H1 (cell line): ENCODE measurements around the gene RABEPK. TPM values are rescaled to one million over a fixed set of nuclear protein-coding genes. Genes with fewer than 3 reads are reported as not detected.

Experiments
- CTCF ChIA-PET: fragments of 300-600 bp; sonication (Branson Sonifier 250); formaldehyde crosslinking; loops from one replicate; lab custom pipeline; 2021; ENCODE audit not compliant: partially characterized antibody; lab: Charles Lee
- POLR2A ChIA-PET: fragments of 300-600 bp; sonication (Branson Sonifier 250); formaldehyde crosslinking; loops from one replicate; lab custom pipeline; 2021; ENCODE audit warnings: inconsistent platforms; ENCODE audit not compliant: partially characterized antibody; lab: Charles Lee
- DNase-seq, 2 experiments: peaks; one replicate each; pipeline versions ENCODE4 v3.0.0 to v3.0.0-alpha.2; 2010 to 2022; ENCODE audit warnings: low spot score in 2 of 2, low read depth in 1 of 2, mixed read lengths in 1 of 2
- FAIRE-seq: peaks from 2 replicates; lab custom pipeline; 2011; peaks lifted over from hg19 to GRCh38; lab: Jason Lieb, UNC
- H2AFZ ChIP-seq: 2 replicates; pipeline ENCODE4 v1.8.1; 2012; ENCODE audit warnings: low read length, inconsistent platforms
- H2AK5ac ChIP-seq: 2 replicates; pipeline ENCODE4 v1.6.1; 2013; ENCODE audit warnings: low read depth, low read length
- H2BK120ac ChIP-seq: replicated peaks from 2 replicates; pipeline ENCODE3; 2013; ENCODE audit warnings: low read depth, low read length, inconsistent platforms
- H2BK12ac ChIP-seq: 2 replicates; pipeline ENCODE4 v1.6.1; 2013; ENCODE audit warnings: low read depth, low read length
- H2BK15ac ChIP-seq: 2 replicates; pipeline ENCODE4 v1.6.1; 2013; ENCODE audit warnings: low read length
- H2BK20ac ChIP-seq: 2 replicates; pipeline ENCODE4 v1.6.1; 2013; ENCODE audit warnings: low read length
- H2BK5ac ChIP-seq: 2 replicates; pipeline ENCODE4 v1.6.1; 2013; ENCODE audit warnings: low read depth, low read length
- H3K14ac ChIP-seq: 2 replicates; pipeline ENCODE4 v1.6.1; 2013; ENCODE audit warnings: inconsistent platforms; ENCODE audit not compliant: insufficient read length
- H3K18ac ChIP-seq: 2 replicates; pipeline ENCODE4 v1.6.1; 2013; ENCODE audit warnings: low read length; ENCODE audit errors: extremely low read depth
- H3K23ac ChIP-seq: 2 replicates; pipeline ENCODE4 v1.6.1; 2013; ENCODE audit warnings: inconsistent platforms; ENCODE audit not compliant: insufficient read length
- H3K23me2 ChIP-seq: 2 replicates; pipeline ENCODE4 v1.6.1; 2013; ENCODE audit warnings: low read depth, low read length
- H3K27ac ChIP-seq: 2 replicates; pipeline ENCODE4 v1.6.1; 2011; ENCODE audit warnings: low read depth, low read length, inconsistent platforms
- H3K27me3 ChIP-seq, 4 experiments: replicated peaks in 1 of 4; 1 replicate in 1 of 4; 2 replicates in 3 of 4; pipeline versions ENCODE4 v1.6.1 to v1.8.1; 2011 to 2013; ENCODE audit warnings: low read length in 3 of 4, mild to moderate bottlenecking in 3 of 4, inconsistent platforms in 2 of 4, mixed read lengths in 2 of 4, moderate library complexity in 1 of 4; ENCODE audit not compliant: control insufficient read depth in 3 of 4, insufficient read depth in 3 of 4; ENCODE audit errors: extremely low read depth in 1 of 4
- H3K36me3 ChIP-seq, 4 experiments: 2 replicates each; pipeline versions ENCODE4 v1.6.1 to v1.8.1; 2011 to 2013; ENCODE audit warnings: mild to moderate bottlenecking in 4 of 4, low read length in 3 of 4, moderate library complexity in 2 of 4, control low read depth in 1 of 4, inconsistent platforms in 1 of 4; ENCODE audit not compliant: insufficient read depth in 4 of 4, control insufficient read depth in 2 of 4
- H3K4ac ChIP-seq: replicated peaks from 2 replicates; pipeline ENCODE3; 2013; ENCODE audit warnings: low read length, low read depth, mixed read lengths, inconsistent platforms; ENCODE audit not compliant: insufficient read length
- H3K4me1 ChIP-seq, 4 experiments: replicated peaks in 1 of 4; 1 replicate in 1 of 4; 2 replicates in 3 of 4; pipeline versions ENCODE4 v1.6.1 to v1.8.1; 2011 to 2013; ENCODE audit warnings: low read length in 3 of 4, inconsistent platforms in 2 of 4, mixed read lengths in 1 of 4; ENCODE audit not compliant: insufficient read depth in 4 of 4, control insufficient read depth in 3 of 4
- H3K4me2 ChIP-seq, 2 experiments: 2 replicates each; pipeline versions ENCODE4 v1.6.1 to v1.8.1; 2011 to 2013; ENCODE audit warnings: low read depth in 2 of 2, low read length in 2 of 2, control low read depth in 1 of 2, inconsistent platforms in 1 of 2, mild to moderate bottlenecking in 1 of 2; ENCODE audit not compliant: insufficient read depth in 1 of 2
- H3K4me3 ChIP-seq, 4 experiments: fragments of 200-600, 300-600 bp in 1 of 4; sonication (generic), shearing (Covaris generic), sonication (Bioruptor Twin) in 1 of 4; 2 replicates each; pipeline versions ENCODE4 v1.5.1 to v1.8.1; 2011 to 2016; ENCODE audit warnings: low read length in 4 of 4, low read depth in 3 of 4, control low read depth in 2 of 4, inconsistent platforms in 2 of 4, mild to moderate bottlenecking in 2 of 4, mixed read lengths in 1 of 4, moderate library complexity in 1 of 4; ENCODE audit not compliant: insufficient read depth in 2 of 4; ENCODE audit errors: extremely low read depth in 1 of 4
- H3K56ac ChIP-seq: replicated peaks from 2 replicates; pipeline ENCODE3; 2013; ENCODE audit warnings: low read depth, mild to moderate bottlenecking, mixed read lengths, low read length, inconsistent platforms; ENCODE audit not compliant: insufficient read length
- H3K79me1 ChIP-seq: 2 replicates; pipeline ENCODE4 v1.6.1; 2013; ENCODE audit warnings: low read depth, low read length, control low read depth
- H3K79me2 ChIP-seq, 2 experiments: 2 replicates each; pipeline versions ENCODE4 v1.6.1 to v1.8.1; 2012 to 2013; ENCODE audit warnings: low read length in 2 of 2, mild to moderate bottlenecking in 2 of 2, inconsistent platforms in 1 of 2; ENCODE audit not compliant: insufficient read depth in 2 of 2, control insufficient read depth in 1 of 2
- H3K9ac ChIP-seq, 4 experiments: replicated peaks in 1 of 4; 1 replicate in 1 of 4; 2 replicates in 3 of 4; pipeline versions ENCODE4 v1.6.1 to v1.8.1; 2011 to 2013; ENCODE audit warnings: low read depth in 3 of 4, low read length in 3 of 4, control low read depth in 2 of 4, mild to moderate bottlenecking in 2 of 4, moderate library complexity in 2 of 4, inconsistent platforms in 1 of 4; ENCODE audit errors: extremely low read depth in 1 of 4
- H3K9me3 ChIP-seq, 2 experiments: 2 replicates each; pipeline versions ENCODE4 v1.6.1 to v1.8.1; 2012 to 2013; ENCODE audit warnings: mild to moderate bottlenecking in 2 of 2, moderate library complexity in 2 of 2, control low read depth in 1 of 2, inconsistent platforms in 1 of 2, low read depth in 1 of 2, low read length in 1 of 2, mixed read lengths in 1 of 2; ENCODE audit not compliant: insufficient read depth in 2 of 2
- H4K20me1 ChIP-seq, 2 experiments: replicated peaks in 1 of 2; 2 replicates each; pipeline versions ENCODE3 to v1.8.1; 2011 to 2013; ENCODE audit warnings: inconsistent platforms in 2 of 2, low read length in 2 of 2, mild to moderate bottlenecking in 1 of 2; ENCODE audit not compliant: insufficient read depth in 2 of 2, control insufficient read depth in 1 of 2
- H4K5ac ChIP-seq: 2 replicates; pipeline ENCODE4 v1.6.1; 2013; ENCODE audit warnings: low read length, low read depth, mixed read lengths, inconsistent platforms; ENCODE audit not compliant: insufficient read length
- H4K8ac ChIP-seq: 2 replicates; pipeline ENCODE4 v1.8.0; 2013; ENCODE audit warnings: mild to moderate bottlenecking, moderate library complexity, low read length, inconsistent platforms; ENCODE audit not compliant: insufficient read depth; ENCODE audit errors: extremely low read depth
- H4K91ac ChIP-seq: replicated peaks from 2 replicates; pipeline ENCODE3; 2013; ENCODE audit warnings: low read length, mixed read lengths, inconsistent platforms; ENCODE audit not compliant: insufficient read length
- CHD1 ChIP-seq: IDR thresholded peaks from 2 replicates; pipeline ENCODE4 v1.6.1; 2012; ENCODE audit warnings: low read depth, low read length, improper control_type of control experiment
- E2F6 ChIP-seq: IDR thresholded peaks from 2 replicates; pipeline ENCODE4 v1.6.1; 2012; ENCODE audit warnings: inconsistent platforms
- EP300 ChIP-seq, 2 experiments: IDR thresholded peaks; 1 replicate in 1 of 2; 2 replicates in 1 of 2; pipeline ENCODE4 v1.6.1; 2011 to 2012; ENCODE audit warnings: low read depth in 2 of 2, low read length in 2 of 2, mild to moderate bottlenecking in 2 of 2, borderline replicate concordance in 1 of 2, inconsistent platforms in 1 of 2, moderate library complexity in 1 of 2
- FOSL1 ChIP-seq: IDR thresholded peaks from 2 replicates; pipeline ENCODE4 v1.6.1; 2011; ENCODE audit warnings: mild to moderate bottlenecking, low read depth, low read length, moderate library complexity; ENCODE audit not compliant: insufficient read depth
- GABPA ChIP-seq: IDR thresholded peaks from 2 replicates; pipeline ENCODE4 v1.6.1; 2011; ENCODE audit warnings: mild to moderate bottlenecking, low read length, moderate library complexity, borderline replicate concordance; ENCODE audit not compliant: insufficient read depth
- KDM5A ChIP-seq: fragments of 200-600 bp; IDR thresholded peaks from 2 replicates; pipeline ENCODE4 v1.7.1; 2012; ENCODE audit warnings: mild to moderate bottlenecking, low read length, inconsistent platforms, mixed read lengths
- TCF12 ChIP-seq: IDR thresholded peaks from 2 replicates; pipeline ENCODE4 v1.6.1; 2011; ENCODE audit warnings: low read depth, mild to moderate bottlenecking, low read length
- WGBS, 2 experiments: shearing (Covaris generic) in 1 of 2; methylation state at CpG; one replicate each; pipeline versions ENCODE4 v1.1.6 to v1.1.7; 2013 to 2015; ENCODE audit warnings: low lambda C conversion rate in 2 of 2, mixed read lengths in 2 of 2, inconsistent platforms in 1 of 2, low coverage in 1 of 2, missing lambda C conversion rate in 1 of 2; ENCODE audit not compliant: insufficient replicate concordance in 2 of 2, insufficient coverage in 1 of 2, insufficient read length in 1 of 2; ENCODE audit errors: extremely low coverage in 1 of 2, missing lambda C conversion rate in 1 of 2; 5-methylcytosine and 5-hydroxymethylcytosine counted together
- polyA plus RNA-seq, 7 experiments: library from polyadenylated mRNA; depleted of rRNA in 3 of 7; stranded (reverse) in 5 of 7; unstranded in 2 of 7; fragments of >200 nt in 5 of 7; fragments of 200-250 nt in 2 of 7; gene quantifications; 1 replicate in 5 of 7; 2 replicates in 1 of 7; 4 replicates in 1 of 7; pipeline versions ENCODE4 v1.2.1 to v1.2.3, GENCODE V29; 2011 to 2013; ENCODE audit warnings: missing spikeins in 2 of 7, mixed read lengths in 2 of 7
- total RNA-seq: library from RNA; stranded (reverse); fragmentation: NEBNext Ultra II Directional; extraction: Animal tissue kit (Norgen Biotek cat#: 25700); gene quantifications from 2 replicates; pipeline ENCODE4 v1.2.1, GENCODE V29; 2021

Gene RABEPK
- total and polyA plus RNA-seq, 2 of the 8 experiments (the other 6 are each of a cell fraction or from before 2014, with no cell fraction given): 26.3 to 34.3 TPM

GRCh38 chr9:125183561-125183960, 16.8 kb upstream of the RABEPK start:
- peaks cover 11 to 12% of the 10 kb centered on the region in 2 experiments for H4K20me1 ChIP-seq

More at GRCh38 chr9:125183561-125183960, 16.8 kb upstream of the RABEPK start:
- H2AFZ ChIP-seq: no peak overlapping the region
- no peak overlapping the region for H3K23ac ChIP-seq
- CTCF ChIA-PET: no interaction called here
- no peaks in the 10 kb centered on the region for H3K27me3 ChIP-seq
- no peak overlapping the region for H3K4ac ChIP-seq
- 0 out of 7 replicates have a peak, but pooled peaks cover 0 to 2% (median 0%) of the 10 kb centered on the region in 4 experiments for H3K4me1 ChIP-seq
- H3K79me1 ChIP-seq: peaks cover 2% of the 10 kb centered on the region; the same call in 1 of the 2 replicates
- H3K4me2 ChIP-seq: no peak overlapping the region
- no peak overlapping the region for H3K4me3 ChIP-seq
- H3K27ac ChIP-seq: no peak overlapping the region
- no peaks in the 10 kb centered on the region for H3K9me3 ChIP-seq
- H3K56ac ChIP-seq: no peak overlapping the region
- H2BK15ac ChIP-seq: no peak overlapping the region
- no peak overlapping the region for H4K91ac ChIP-seq
- no peak overlapping the region for H2BK5ac ChIP-seq
- H2BK12ac ChIP-seq: no peak overlapping the region
- no peak overlapping the region for H3K9ac ChIP-seq
- H3K14ac ChIP-seq: no peak overlapping the region
- H2AK5ac ChIP-seq: no peak overlapping the region
- no peak overlapping the region for H3K18ac ChIP-seq
- POLR2A ChIA-PET: no interaction called here
- TF ChIP-seq FOSL1 (no peak), GABPA (no peak), TCF12 (no peak), EP300 (IDR thresholded peaks at IDR 0.05; ENCODE audit: borderline replicate concordance in 1 of 2, low read depth in 2 of 2, low read length in 2 of 2) (no peak), KDM5A (no peak), E2F6 (no peak), CHD1 (no peak)
- no peak overlapping the region for H2BK120ac ChIP-seq
- H2BK20ac ChIP-seq: no peak overlapping the region
- no peaks in the 10 kb centered on the region for H3K23me2 ChIP-seq
- no peak for DNase-seq
- no peak overlapping the region for H4K5ac ChIP-seq
- H3K36me3 ChIP-seq: no peaks in the 10 kb centered on the region
- no peak for FAIRE-seq
- 97% methylated on average over 2 of the region's 2 CpGs; no CpG with 5 or more reads in 1 of the 2 experiments for WGBS, 2 experiments
- H3K79me2 ChIP-seq: peaks cover 18 to 99% of the 10 kb centered on the region in 2 experiments
- H4K8ac ChIP-seq: no peak overlapping the region
